KMS-11 (cell line): Measurements from ENCODE around the gene FOXO3.

Source experiments
- H2AFZ ChIP-seq: fragments of 200-600 bp; sonication (generic); 2 replicates; pipeline ENCODE4 v1.6.1; 2016; ENCODE audit warnings: antibody characterized with exemption, mixed run types, low read depth
- H3K27ac ChIP-seq: fragments of 200-600 bp; sonication (generic); 2 replicates; pipeline ENCODE4 v1.6.1; 2016; ENCODE audit warnings: mild to moderate bottlenecking, mixed run types
- H3K27me3 ChIP-seq: fragments of 200-600 bp; sonication (generic); 2 replicates; pipeline ENCODE4 v1.6.1; 2017; ENCODE audit warnings: mild to moderate bottlenecking, low read depth, mixed run types, moderate library complexity; ENCODE audit not compliant: insufficient read depth
- H3K36me3 ChIP-seq: fragments of 200-600 bp; sonication (generic); 2 replicates; pipeline ENCODE4 v1.6.1; 2017; ENCODE audit warnings: mild to moderate bottlenecking, mixed run types; ENCODE audit not compliant: insufficient read depth
- H3K4me1 ChIP-seq: fragments of 200-600 bp; sonication (generic); 2 replicates; pipeline ENCODE4 v1.6.1; 2016; ENCODE audit warnings: mild to moderate bottlenecking, low read depth, mixed run types; ENCODE audit not compliant: poor library complexity, severe bottlenecking
- H3K4me2 ChIP-seq: fragments of 200-600 bp; sonication (generic); 2 replicates; pipeline ENCODE4 v1.7.0; 2016; ENCODE audit warnings: mild to moderate bottlenecking, mixed run types
- H3K4me3 ChIP-seq: fragments of 200-600 bp; sonication (generic); IDR thresholded peaks from 2 replicates; pipeline ENCODE4 v1.6.1; 2017; ENCODE audit warnings: low read depth, low read length, mixed read lengths; ENCODE audit not compliant: insufficient read depth
- H3K79me2 ChIP-seq: fragments of 200-600 bp; sonication (generic); 2 replicates; pipeline ENCODE4 v1.6.1; 2016; ENCODE audit warnings: low read depth, mixed run types; ENCODE audit not compliant: insufficient read depth
- H3K9ac ChIP-seq: fragments of 200-600 bp; sonication (generic); 2 replicates; pipeline ENCODE4 v1.6.1; 2016; ENCODE audit warnings: mild to moderate bottlenecking, mixed run types
- H4K20me1 ChIP-seq: fragments of 200-600 bp; sonication (generic); 2 replicates; pipeline ENCODE4 v1.6.1; 2016; ENCODE audit warnings: mild to moderate bottlenecking, mixed run types; ENCODE audit not compliant: insufficient read depth
- TF ChIP-seq, protein P1 (sequence below): fragments of 200-600 bp; sonication (generic); conservative IDR thresholded peaks from 2 replicates; pipeline ENCODE4 v1.6.1; 2017; ENCODE audit warnings: low read depth, mild to moderate bottlenecking, antibody characterized with exemption, low read length, moderate library complexity, mixed read lengths

The FOXO3 gene

DNA sequence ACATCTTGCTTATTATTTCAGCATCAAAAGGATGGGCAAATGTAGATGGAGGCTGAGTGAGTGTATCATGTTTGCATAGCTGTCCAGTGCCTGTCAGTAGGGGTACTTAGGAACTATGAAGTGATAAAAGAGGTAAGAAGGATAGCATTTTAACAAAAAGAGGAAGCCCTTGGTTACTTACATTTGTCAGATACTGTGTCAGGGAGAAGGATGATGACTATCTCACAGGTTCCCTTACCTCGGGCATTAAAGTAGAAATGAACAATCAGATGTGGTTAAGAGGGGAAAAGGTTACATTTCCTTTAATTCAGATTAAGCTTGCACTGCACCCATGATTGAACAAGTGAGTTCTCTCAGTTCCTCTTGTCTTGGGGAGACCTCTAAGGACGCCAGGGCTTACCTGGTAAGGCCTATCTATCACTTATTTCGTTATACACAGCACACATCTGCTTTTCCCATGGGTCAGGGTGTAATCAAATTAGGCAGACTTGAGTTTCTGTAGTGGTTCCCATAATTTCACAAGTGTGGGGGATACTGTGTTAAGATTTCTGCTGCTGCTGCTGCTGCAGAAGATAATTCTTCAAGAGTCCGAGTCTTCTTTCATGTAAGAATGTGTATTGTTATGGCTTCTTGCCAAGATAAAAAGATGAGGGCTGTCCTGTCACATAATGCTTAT is 4.5 kb downstream of the FOXO3 start:
- Histone ChIP-seq H3K27me3 (no peaks in the 10 kb centered on the region), H3K36me3 (peaks cover 17% of the 10 kb centered on the region; the same call in 1 of the 2 replicates), H3K9ac (peak overlapping the region; percentile 94), H4K20me1 (peaks cover 30% of the 10 kb centered on the region), H3K79me2 (peaks cover 88% of the 10 kb centered on the region), H3K27ac (peak overlapping the region; percentile 91), H3K4me3 (no peak overlapping the region), H3K4me2 (peak overlapping the region; percentile 86), H3K4me1 (peaks cover 54% of the 10 kb centered on the region), H2AFZ (no peak overlapping the region)
- TF ChIP-seq, protein P1, sequence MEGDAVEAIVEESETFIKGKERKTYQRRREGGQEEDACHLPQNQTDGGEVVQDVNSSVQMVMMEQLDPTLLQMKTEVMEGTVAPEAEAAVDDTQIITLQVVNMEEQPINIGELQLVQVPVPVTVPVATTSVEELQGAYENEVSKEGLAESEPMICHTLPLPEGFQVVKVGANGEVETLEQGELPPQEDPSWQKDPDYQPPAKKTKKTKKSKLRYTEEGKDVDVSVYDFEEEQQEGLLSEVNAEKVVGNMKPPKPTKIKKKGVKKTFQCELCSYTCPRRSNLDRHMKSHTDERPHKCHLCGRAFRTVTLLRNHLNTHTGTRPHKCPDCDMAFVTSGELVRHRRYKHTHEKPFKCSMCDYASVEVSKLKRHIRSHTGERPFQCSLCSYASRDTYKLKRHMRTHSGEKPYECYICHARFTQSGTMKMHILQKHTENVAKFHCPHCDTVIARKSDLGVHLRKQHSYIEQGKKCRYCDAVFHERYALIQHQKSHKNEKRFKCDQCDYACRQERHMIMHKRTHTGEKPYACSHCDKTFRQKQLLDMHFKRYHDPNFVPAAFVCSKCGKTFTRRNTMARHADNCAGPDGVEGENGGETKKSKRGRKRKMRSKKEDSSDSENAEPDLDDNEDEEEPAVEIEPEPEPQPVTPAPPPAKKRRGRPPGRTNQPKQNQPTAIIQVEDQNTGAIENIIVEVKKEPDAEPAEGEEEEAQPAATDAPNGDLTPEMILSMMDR: no peak

DNA sequence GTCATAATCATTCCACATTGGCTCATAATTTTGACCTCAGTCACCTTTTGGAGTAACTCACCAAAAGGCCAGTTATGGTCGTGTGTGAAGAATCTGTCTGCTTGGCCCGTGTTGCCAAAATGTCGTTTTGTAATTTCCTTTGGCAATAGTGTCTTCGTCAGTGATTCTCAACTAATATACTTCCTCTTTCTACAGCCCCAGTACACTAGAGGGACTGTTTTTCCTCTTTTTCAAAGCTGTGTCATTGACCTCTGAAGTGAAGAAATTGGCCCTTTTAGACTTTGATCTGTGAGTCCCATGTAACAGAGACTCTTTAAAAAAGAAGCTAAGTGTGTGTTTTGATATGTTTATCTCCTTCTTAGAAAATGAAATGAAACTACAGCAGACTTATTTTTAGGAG is 5.2 kb downstream of the FOXO3 start:
- peaks cover 61% of the 10 kb centered on the region for H3K4me1 ChIP-seq
- peak overlapping the region; percentile 86 for H3K4me2 ChIP-seq
- H3K79me2 ChIP-seq: peaks cover 95% of the 10 kb centered on the region
- TF ChIP-seq, protein P1: no peak
- no peak overlapping the region for H3K4me3 ChIP-seq
- H3K36me3 ChIP-seq: peaks cover 17% of the 10 kb centered on the region; the same call in 1 of the 2 replicates
- H3K9ac ChIP-seq: peak overlapping the region; percentile 94; the same call in 1 of the 2 replicates
- no peaks in the 10 kb centered on the region for H3K27me3 ChIP-seq
- H4K20me1 ChIP-seq: peaks cover 30% of the 10 kb centered on the region
- H3K27ac ChIP-seq: peak overlapping the region; percentile 91
- no peak overlapping the region for H2AFZ ChIP-seq

DNA sequence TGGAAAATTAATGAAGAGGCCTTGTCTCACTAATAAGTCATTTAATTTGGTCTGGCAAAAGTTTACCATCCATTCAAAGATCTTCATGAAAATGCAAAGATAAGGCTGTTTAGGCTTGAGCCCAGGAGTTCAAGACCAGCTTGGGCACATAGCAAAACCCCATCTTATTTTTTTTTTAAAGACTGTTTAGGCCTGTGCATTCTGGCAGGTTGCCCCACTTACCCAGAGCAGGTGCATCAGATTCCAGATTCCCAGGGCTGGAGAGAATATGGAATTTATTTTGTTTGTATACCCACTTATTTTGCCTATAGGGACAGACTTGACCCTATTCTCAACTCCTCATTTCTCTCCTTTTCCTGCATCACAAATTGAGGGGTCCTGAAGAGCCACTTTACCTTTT is 5.7 kb downstream of the FOXO3 start:
- no peaks in the 10 kb centered on the region for H3K27me3 ChIP-seq
- H3K4me3 ChIP-seq: no peak overlapping the region
- peaks cover 100% of the 10 kb centered on the region for H3K79me2 ChIP-seq
- peaks cover 17% of the 10 kb centered on the region; the same call in 1 of the 2 replicates for H3K36me3 ChIP-seq
- H3K9ac ChIP-seq: peak overlapping the region; percentile 94; the same call in 1 of the 2 replicates
- H3K4me1 ChIP-seq: peaks cover 66% of the 10 kb centered on the region
- H4K20me1 ChIP-seq: peaks cover 33% of the 10 kb centered on the region
- peak overlapping the region; percentile 86 for H3K4me2 ChIP-seq
- H2AFZ ChIP-seq: no peak overlapping the region
- H3K27ac ChIP-seq: peak overlapping the region; percentile 91; the same call in 1 of the 2 replicates
- TF ChIP-seq, protein P1: no peak

DNA sequence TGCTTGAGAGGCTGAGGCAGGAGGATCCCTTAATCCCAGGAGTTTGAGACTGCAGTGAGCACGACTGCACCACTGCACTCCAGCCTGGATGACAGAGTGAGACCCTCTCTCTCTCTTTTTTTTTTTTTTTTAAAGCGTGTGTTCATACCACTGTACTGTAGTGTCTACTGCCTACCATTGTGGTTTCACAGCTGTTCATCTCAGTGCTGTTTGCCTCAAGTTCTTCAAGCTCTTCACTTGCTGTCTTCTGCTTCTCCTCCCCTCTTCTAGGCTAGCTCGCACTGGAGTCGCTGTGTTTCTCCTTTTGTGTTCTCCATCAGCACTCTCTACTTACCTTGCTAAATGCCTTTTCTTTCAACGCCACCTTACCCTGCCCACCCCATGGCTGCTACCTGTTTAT is 7.4 kb downstream of the FOXO3 start:
- peaks cover 33% of the 10 kb centered on the region for H4K20me1 ChIP-seq
- no peaks in the 10 kb centered on the region for H3K27me3 ChIP-seq
- H2AFZ ChIP-seq: no peak overlapping the region
- no peak overlapping the region; the same call in 1 of the 2 replicates for H3K4me2 ChIP-seq
- H3K27ac ChIP-seq: no peak overlapping the region
- peaks cover 83% of the 10 kb centered on the region for H3K4me1 ChIP-seq
- H3K36me3 ChIP-seq: peaks cover 17% of the 10 kb centered on the region; the same call in 1 of the 2 replicates
- H3K79me2 ChIP-seq: peaks cover 100% of the 10 kb centered on the region
- TF ChIP-seq, protein P1: no peak
- H3K9ac ChIP-seq: no peak overlapping the region
- no peak overlapping the region for H3K4me3 ChIP-seq
